Glutamatergic neuron (in vitro differentiated cells): ENCODE results near the gene CHST7. TPM values are rescaled to one million over a fixed set of nuclear protein-coding genes. Genes with fewer than 3 reads are reported as not detected.

Experiments used
- DNase-seq: peaks from one replicate; pipeline ENCODE4 v3.0.0; 2022
- H3K27ac Mint-ChIP-seq: one replicate; pipeline ENCODE4 v1.8.0; 2020; ENCODE audit warnings: mild to moderate bottlenecking, mixed read lengths, inconsistent platforms; ENCODE audit not compliant: unreplicated experiment
- H3K27me3 Mint-ChIP-seq: one replicate; pipeline ENCODE4 v1.8.0; 2020; ENCODE audit warnings: mild to moderate bottlenecking, moderate library complexity, mixed read lengths, inconsistent platforms; ENCODE audit not compliant: unreplicated experiment
- H3K36me3 Mint-ChIP-seq: one replicate; pipeline ENCODE4 v1.8.0; 2020; ENCODE audit warnings: mild to moderate bottlenecking, mixed read lengths, inconsistent platforms; ENCODE audit not compliant: unreplicated experiment
- H3K4me1 Mint-ChIP-seq: one replicate; pipeline ENCODE4 v1.8.0; 2020; ENCODE audit warnings: mild to moderate bottlenecking, low read depth, mixed read lengths, inconsistent platforms; ENCODE audit not compliant: unreplicated experiment
- H3K4me3 Mint-ChIP-seq: one replicate; pipeline ENCODE4 v1.8.0; 2020; ENCODE audit warnings: mild to moderate bottlenecking, mixed read lengths, inconsistent platforms; ENCODE audit not compliant: unreplicated experiment
- H3K9me3 Mint-ChIP-seq: one replicate; pipeline ENCODE4 v1.8.0; 2020; ENCODE audit warnings: mild to moderate bottlenecking, moderate library complexity, mixed read lengths, inconsistent platforms; ENCODE audit not compliant: unreplicated experiment
- total RNA-seq: library from RNA; stranded (reverse); fragmentation: NEBNext Ultra II Directional; extraction: Animal tissue kit (Norgen Biotek cat#: 25700); gene quantifications from one replicate; pipeline ENCODE4 v1.2.1, GENCODE V29; 2021; ENCODE audit not compliant: unreplicated experiment
- TF ChIP-seq, protein P1 (sequence below): fragments of 200-600 bp; sonication (generic); IDR thresholded peaks from one replicate; pipeline ENCODE4 v1.5.0; 2021; ENCODE audit not compliant: partially characterized antibody, unreplicated experiment

The CHST7 gene
- total RNA-seq, 1 donor from 2014 or later = 1.7 TPM

DNA sequence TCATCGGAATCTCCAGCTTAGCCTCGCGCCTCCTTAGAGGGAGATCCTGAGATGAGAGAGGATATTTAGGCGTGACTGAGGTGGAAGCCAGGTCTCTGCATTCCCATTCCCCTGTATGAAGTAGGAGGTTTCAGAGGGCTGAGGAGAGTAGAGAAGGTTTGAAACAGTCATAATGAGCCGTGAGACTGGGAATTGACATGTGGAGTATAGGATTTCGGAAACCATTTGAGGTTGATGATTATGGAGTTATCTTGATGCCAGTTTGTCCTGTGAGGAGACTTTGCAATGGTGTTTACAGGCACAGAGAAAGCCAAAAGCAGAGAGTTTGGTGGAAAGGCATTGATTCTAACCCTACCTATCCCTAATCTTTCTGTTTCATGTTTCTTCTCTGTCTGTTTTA is 2.0 kb downstream of the CHST7 start:
- no peak for DNase-seq
- peak overlapping the region; percentile 67 for H3K4me3 Mint-ChIP-seq

DNA sequence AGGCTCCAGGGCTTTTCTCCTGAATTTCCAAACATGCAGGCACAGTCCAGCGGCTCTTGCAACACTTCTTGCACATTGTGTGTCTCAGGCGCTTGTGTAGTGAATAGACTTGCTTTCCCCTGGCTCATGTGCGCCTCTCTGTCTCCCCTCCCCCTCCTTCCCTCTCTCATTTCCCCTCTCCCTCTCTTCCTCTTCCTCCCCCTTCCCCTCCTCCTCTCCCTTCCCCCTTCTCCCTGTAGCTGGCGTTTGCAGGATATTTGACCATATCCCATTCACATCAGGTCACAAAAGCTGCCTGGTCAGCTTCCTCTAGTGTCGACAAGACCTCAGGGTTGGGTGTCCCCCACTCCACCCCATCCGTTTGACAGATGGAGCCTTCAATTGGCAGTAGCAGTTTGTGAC is 2.4 kb downstream of the CHST7 start:
- no peak for DNase-seq
- peaks cover 8% of the 10 kb centered on the region for H3K9me3 Mint-ChIP-seq

More for the DNA sequence above, 2.0 kb downstream of the CHST7 start:
- H3K27me3 Mint-ChIP-seq = peaks cover 1% of the 10 kb centered on the region
- no peak overlapping the region for H3K27ac Mint-ChIP-seq
- no peaks in the 10 kb centered on the region for H3K36me3 Mint-ChIP-seq
- H3K4me1 Mint-ChIP-seq = no peaks in the 10 kb centered on the region
- TF ChIP-seq, protein P1, sequence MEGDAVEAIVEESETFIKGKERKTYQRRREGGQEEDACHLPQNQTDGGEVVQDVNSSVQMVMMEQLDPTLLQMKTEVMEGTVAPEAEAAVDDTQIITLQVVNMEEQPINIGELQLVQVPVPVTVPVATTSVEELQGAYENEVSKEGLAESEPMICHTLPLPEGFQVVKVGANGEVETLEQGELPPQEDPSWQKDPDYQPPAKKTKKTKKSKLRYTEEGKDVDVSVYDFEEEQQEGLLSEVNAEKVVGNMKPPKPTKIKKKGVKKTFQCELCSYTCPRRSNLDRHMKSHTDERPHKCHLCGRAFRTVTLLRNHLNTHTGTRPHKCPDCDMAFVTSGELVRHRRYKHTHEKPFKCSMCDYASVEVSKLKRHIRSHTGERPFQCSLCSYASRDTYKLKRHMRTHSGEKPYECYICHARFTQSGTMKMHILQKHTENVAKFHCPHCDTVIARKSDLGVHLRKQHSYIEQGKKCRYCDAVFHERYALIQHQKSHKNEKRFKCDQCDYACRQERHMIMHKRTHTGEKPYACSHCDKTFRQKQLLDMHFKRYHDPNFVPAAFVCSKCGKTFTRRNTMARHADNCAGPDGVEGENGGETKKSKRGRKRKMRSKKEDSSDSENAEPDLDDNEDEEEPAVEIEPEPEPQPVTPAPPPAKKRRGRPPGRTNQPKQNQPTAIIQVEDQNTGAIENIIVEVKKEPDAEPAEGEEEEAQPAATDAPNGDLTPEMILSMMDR = no peak
- H3K9me3 Mint-ChIP-seq = peaks cover 8% of the 10 kb centered on the region

DNA sequence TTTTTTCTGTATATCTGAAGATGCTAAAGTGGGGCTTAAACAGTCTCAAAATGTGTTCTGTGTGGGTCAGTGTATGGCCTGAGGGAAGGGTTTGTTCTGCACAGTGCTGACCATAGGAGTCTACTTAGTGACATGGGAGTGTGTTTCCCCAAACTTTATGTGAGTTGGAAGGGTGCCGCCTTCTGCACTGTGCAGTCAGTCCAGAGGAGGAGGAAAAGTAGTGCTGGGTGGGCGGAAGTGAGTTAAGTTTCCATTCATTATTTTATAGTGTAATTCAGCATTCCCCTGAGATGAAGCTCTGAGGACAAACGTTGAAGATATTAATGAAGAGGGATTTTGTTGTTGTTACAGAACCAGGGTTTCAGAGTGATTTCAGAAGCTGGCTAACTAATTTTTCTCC is 2.9 kb downstream of the CHST7 start:
- Mint-ChIP-seq H3K27me3 (peaks cover 1% of the 10 kb centered on the region), H3K27ac (no peak overlapping the region), H3K4me1 (no peaks in the 10 kb centered on the region), H3K9me3 (peaks cover 8% of the 10 kb centered on the region), H3K4me3 (peak overlapping the region; percentile 31), H3K36me3 (no peaks in the 10 kb centered on the region)
- no peak for DNase-seq
- TF ChIP-seq, protein P1 = no peak

More for the DNA sequence above, 2.4 kb downstream of the CHST7 start:
- Mint-ChIP-seq H3K27ac (no peak overlapping the region), H3K36me3 (no peaks in the 10 kb centered on the region), H3K4me1 (no peaks in the 10 kb centered on the region), H3K27me3 (peaks cover 1% of the 10 kb centered on the region), H3K4me3 (peak overlapping the region; percentile 31)
- TF ChIP-seq, protein P1 = no peak

DNA sequence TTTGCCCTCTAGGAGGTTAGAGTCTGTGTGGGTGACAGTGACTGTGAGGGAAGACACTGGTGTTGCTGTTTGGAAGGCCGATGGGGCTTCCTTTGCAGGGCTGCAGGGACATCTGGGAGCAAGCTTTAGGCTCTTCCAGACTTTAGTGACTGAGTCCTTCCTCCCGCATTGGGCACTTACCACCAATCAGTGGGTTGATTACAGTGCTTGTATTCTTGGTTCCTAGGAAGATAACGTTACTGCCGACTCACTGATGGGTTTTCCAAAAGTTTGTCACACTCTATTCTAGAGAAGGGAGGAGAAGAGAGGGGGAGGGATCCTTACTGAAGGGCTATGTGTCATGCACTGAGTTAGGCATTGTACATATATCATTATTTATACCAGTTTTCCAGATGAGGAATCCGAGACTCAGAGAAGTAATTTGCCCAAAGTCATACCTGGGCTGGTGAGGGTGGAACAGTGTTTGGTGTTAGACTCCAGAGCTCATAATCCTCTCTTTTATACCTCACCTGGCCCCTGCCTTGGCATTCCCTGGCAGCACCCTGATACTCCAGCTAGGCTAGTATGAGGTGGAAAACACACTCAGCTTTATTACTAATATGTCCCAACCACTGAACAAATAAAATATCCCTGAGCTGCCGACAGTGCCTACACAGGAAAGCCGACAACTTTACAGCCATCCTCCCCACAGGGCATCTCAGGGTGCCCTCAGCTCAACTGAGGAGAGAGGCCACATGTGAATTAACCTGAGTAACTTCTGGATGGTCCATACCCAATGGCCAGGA is 3.8 kb downstream of the CHST7 start:
- H3K4me1 Mint-ChIP-seq = no peaks in the 10 kb centered on the region
- no peaks in the 10 kb centered on the region for H3K36me3 Mint-ChIP-seq
- DNase-seq = no peak
- TF ChIP-seq, protein P1 = no peak
- no peaks in the 10 kb centered on the region for H3K27me3 Mint-ChIP-seq
- no peak overlapping the region for H3K4me3 Mint-ChIP-seq
- H3K27ac Mint-ChIP-seq = no peak overlapping the region
- H3K9me3 Mint-ChIP-seq = peaks cover 8% of the 10 kb centered on the region

DNA sequence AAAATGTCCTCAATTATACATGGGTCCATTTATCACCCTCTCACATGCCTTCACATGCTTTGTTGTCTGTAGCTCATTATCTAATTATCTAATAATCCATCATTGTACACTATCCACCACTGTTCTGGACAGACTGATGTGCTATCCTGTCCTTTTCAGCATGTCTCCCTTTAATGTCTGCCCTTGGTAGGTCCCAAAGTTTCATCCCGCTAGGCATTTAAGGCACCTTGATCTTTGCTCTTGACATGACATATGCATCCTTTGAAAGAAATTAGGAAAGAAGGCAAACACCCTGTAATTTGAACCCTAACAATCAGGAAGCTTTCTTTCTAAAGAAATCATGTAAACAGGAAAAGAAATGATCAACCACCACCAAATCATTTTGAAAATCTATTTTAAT is 5.7 kb downstream of the CHST7 start:
- H3K36me3 Mint-ChIP-seq = no peaks in the 10 kb centered on the region
- no peak for DNase-seq
- H3K27me3 Mint-ChIP-seq = no peaks in the 10 kb centered on the region
- peaks cover 8% of the 10 kb centered on the region for H3K9me3 Mint-ChIP-seq
- TF ChIP-seq, protein P1 = no peak
- no peaks in the 10 kb centered on the region for H3K4me1 Mint-ChIP-seq
- no peak overlapping the region for H3K4me3 Mint-ChIP-seq
- peak overlapping the region; percentile 38 for H3K27ac Mint-ChIP-seq
